Gastrocnemius medialis (tissue), 4 donors: ENCODE data around the gene OLAH. TPM values are rescaled to one million over a fixed set of nuclear protein-coding genes. Genes with fewer than 3 reads are reported as not detected.

ENCODE experiments used
- ATAC-seq, 2 donors: fragments of 150-250 bp; one replicate each; pipeline ENCODE4 v1.9.1; 2016
- DNase-seq, 2 donors: peaks; one replicate each; pipeline ENCODE4 v3.0.0-alpha.2; 2019
- H3K27ac ChIP-seq, 4 donors: fragments of 200-600 bp; sonication (generic); 1 replicate in 1 of 4; 2 replicates in 3 of 4; pipeline ENCODE4 v1.5.1; 2016 to 2018; ENCODE audit warnings: mild to moderate bottlenecking in 2 of 4, moderate library complexity in 1 of 4
- H3K27me3 ChIP-seq, 3 donors: fragments of 200-600 bp; sonication (generic) in 2 of 3; 1 replicate in 1 of 3; 2 replicates in 2 of 3; pipeline versions ENCODE4 v1.5.1 to v1.6.0; 2016 to 2019; ENCODE audit warnings: mild to moderate bottlenecking in 1 of 3, moderate library complexity in 1 of 3
- H3K36me3 ChIP-seq, 2 donors: fragments of 200-600 bp; sonication (generic) in 1 of 2; one replicate each; pipeline ENCODE4 v1.5.1; 2017 to 2018
- H3K4me1 ChIP-seq, 2 donors: fragments of 200-600 bp; sonication (generic) in 1 of 2; one replicate each; pipeline ENCODE4 v1.5.1; 2016 to 2017; ENCODE audit warnings: mild to moderate bottlenecking in 2 of 2
- H3K4me3 ChIP-seq, 4 donors: fragments of 200-600 bp; sonication (generic) in 3 of 4; 1 replicate in 1 of 4; 2 replicates in 3 of 4; pipeline ENCODE4 v1.5.1; 2016 to 2019; ENCODE audit warnings: mild to moderate bottlenecking in 2 of 4
- H3K9me3 ChIP-seq, 3 donors: fragments of 200-600 bp; sonication (generic) in 2 of 3; 1 replicate in 1 of 3; 2 replicates in 2 of 3; pipeline ENCODE4 v1.5.1; 2016 to 2019
- POLR2A ChIP-seq, 2 donors: fragments of 450-650 bp; IDR thresholded peaks; one replicate each; pipeline ENCODE4 v1.6.1; 2017; ENCODE audit warnings: antibody characterized with exemption in 2 of 2, mild to moderate bottlenecking in 2 of 2, moderate library complexity in 2 of 2
- in situ Hi-C, 4 donors: fragments of 200-750 bp; cut with MboI; loops; one replicate each; pipeline versions ENCODE4 v1.15.0 to v1.8.0; 2017; ENCODE audit warnings: low sequenced_read_pairs in 4 of 4
- intact Hi-C: fragments of 100-400 bp; cut with DNase I; formaldehyde crosslinking; loops from one replicate; pipeline ENCODE4 v1.15.1; 2023; ENCODE audit warnings: low total_unique reads
- total RNA-seq, 4 donors: library from RNA; depleted of rRNA; stranded (reverse); fragments of >200 nt; gene quantifications; one replicate each; pipeline versions ENCODE4 v1.1.0 to v1.2.3, GENCODE V29; 2016
- TF ChIP-seq, protein P1 (sequence below), 5 experiments: fragments of 450-650 bp in 3 of 5; fragments of 200-600 bp in 2 of 5; sonication (generic) in 2 of 5; IDR thresholded peaks in 4 of 5; conservative IDR thresholded peaks in 1 of 5; 1 replicate in 4 of 5; 2 replicates in 1 of 5; pipeline ENCODE4 v1.5.1; 2016 to 2019; ENCODE audit warnings: antibody characterized with exemption in 5 of 5, mild to moderate bottlenecking in 3 of 5, moderate library complexity in 3 of 5

Gene OLAH
- total RNA-seq, 4 donors from 2014 or later: 0.29 to 0.69 TPM; not detected in 2

DNA sequence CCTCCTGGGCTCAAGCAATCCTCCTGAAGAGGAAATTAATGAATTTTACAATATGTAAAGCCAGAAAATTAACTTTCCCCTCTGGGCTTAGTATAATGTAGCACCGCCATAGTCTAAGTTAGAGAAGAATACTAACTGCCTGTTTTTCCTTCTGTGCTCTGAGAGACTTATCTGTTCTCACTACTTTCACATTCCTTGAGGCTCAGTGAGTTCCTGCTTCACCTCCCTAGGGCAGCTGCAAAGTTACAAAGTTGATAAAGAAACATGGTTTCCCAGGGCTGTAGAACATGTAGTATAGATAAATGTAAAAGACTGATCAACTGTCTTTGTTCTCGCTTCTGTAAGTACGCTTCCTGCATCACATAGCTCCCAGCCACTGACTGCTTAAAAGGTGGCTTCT, 16.0 kb upstream of the OLAH start:
- no peak for TF ChIP-seq POLR2A (IDR thresholded peaks at IDR 0.05)
- in situ Hi-C loops (no loop called here), intact Hi-C loops (no loop called here)
- no peak for DNase-seq
- Histone ChIP-seq H3K9me3 (no peaks in the 10 kb centered on the region), H3K36me3 (no peaks in the 10 kb centered on the region), H3K27me3 (no peaks in the 10 kb centered on the region), H3K4me1 (no peaks in the 10 kb centered on the region), H3K4me3 (no peak overlapping the region), H3K27ac (no peak overlapping the region)
- ATAC-seq: no peak

DNA sequence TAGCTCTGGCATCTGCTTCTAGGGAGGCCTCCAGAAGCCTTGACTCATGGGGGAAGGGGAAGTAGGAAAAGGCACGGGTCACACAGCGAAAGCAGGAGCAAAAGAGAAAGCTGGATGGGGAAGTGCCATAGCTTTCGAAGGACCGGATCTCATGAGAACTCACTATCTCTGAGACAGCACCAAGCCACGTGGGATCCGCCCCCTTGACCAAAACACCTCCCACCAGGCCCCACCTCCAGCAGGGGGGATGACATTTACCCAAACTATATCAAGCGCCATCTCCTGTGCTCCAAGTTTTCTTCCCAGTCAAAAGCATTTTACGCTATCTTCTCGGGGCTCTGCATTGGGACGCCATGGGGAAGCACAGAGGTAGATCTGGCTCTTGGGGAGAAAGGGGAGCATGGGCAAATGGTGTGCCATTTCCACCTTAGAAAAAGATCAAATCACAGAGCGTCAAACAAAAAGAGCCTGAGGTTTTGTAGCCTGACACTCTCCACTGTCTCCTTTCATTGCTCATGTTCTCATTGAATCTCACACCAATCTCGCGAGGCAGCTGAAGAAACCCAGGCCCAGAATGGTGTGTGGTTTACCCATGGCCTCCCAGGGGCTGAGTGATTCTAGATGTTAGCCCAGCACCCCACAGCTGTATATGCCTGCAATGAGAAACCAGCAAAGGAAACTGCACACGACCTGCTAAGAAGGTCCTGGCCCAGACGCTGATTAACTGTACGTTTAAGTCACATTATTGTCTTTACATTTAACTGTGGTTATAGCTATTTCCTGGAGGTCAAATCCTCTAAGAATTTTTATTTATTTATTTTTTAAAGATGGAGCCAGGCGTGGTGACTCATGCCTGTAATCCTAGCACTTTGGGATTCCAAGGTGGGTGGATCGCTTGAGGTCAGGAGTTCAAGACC, 8.1 kb upstream of the OLAH start:
- intact Hi-C loops: no loop called here
- no peak for ATAC-seq
- peak; percentile 3 to 21 for DNase-seq

DNA sequence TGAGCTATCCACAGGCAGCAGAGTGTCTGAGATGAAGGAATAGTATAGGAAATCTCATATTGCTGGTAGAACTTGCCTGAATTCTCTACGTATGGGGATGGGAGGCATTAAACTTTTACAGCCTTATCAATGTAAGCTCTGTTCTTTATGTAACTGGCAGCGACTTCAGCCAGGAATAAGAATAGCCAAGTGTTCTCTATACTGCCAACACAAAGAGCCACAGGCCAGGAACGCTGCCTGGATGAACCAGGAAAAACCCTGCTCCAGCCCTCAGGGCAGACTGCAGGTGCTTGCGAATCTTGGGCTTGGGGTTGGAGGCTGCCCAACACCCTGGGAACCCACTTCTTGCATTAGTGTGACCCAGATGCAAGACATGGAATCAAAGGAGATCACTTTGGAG, 6.1 kb upstream of the OLAH start:
- TF ChIP-seq, protein P1, sequence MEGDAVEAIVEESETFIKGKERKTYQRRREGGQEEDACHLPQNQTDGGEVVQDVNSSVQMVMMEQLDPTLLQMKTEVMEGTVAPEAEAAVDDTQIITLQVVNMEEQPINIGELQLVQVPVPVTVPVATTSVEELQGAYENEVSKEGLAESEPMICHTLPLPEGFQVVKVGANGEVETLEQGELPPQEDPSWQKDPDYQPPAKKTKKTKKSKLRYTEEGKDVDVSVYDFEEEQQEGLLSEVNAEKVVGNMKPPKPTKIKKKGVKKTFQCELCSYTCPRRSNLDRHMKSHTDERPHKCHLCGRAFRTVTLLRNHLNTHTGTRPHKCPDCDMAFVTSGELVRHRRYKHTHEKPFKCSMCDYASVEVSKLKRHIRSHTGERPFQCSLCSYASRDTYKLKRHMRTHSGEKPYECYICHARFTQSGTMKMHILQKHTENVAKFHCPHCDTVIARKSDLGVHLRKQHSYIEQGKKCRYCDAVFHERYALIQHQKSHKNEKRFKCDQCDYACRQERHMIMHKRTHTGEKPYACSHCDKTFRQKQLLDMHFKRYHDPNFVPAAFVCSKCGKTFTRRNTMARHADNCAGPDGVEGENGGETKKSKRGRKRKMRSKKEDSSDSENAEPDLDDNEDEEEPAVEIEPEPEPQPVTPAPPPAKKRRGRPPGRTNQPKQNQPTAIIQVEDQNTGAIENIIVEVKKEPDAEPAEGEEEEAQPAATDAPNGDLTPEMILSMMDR (IDR thresholded peaks at IDR 0.05 in 4 of 5, conservative IDR thresholded peaks at IDR 0.05 in 1 of 5): no peak
- no peak for TF ChIP-seq POLR2A (IDR thresholded peaks at IDR 0.05)
- ATAC-seq (no peak), DNase-seq (no peak)
- intact Hi-C loops (no loop called here), in situ Hi-C loops (no loop called here)
- Histone ChIP-seq H3K27ac (no peak overlapping the region), H3K36me3 (no peaks in the 10 kb centered on the region), H3K27me3 (no peaks in the 10 kb centered on the region), H3K4me3 (no peak overlapping the region), H3K9me3 (no peaks in the 10 kb centered on the region), H3K4me1 (no peaks in the 10 kb centered on the region)

More for the DNA sequence above, 8.1 kb upstream of the OLAH start:
- Histone ChIP-seq H3K36me3 (no peaks in the 10 kb centered on the region), H3K4me3 (no peak overlapping the region), H3K27me3 (no peaks in the 10 kb centered on the region), H3K9me3 (no peaks in the 10 kb centered on the region), H3K4me1 (no peaks in the 10 kb centered on the region), H3K27ac (no peak overlapping the region)
- in situ Hi-C loops: no loop called here
- no peak for TF ChIP-seq POLR2A (IDR thresholded peaks at IDR 0.05)
- TF ChIP-seq, protein P1 (IDR thresholded peaks at IDR 0.05 in 4 of 5, conservative IDR thresholded peaks at IDR 0.05 in 1 of 5): no peak

DNA sequence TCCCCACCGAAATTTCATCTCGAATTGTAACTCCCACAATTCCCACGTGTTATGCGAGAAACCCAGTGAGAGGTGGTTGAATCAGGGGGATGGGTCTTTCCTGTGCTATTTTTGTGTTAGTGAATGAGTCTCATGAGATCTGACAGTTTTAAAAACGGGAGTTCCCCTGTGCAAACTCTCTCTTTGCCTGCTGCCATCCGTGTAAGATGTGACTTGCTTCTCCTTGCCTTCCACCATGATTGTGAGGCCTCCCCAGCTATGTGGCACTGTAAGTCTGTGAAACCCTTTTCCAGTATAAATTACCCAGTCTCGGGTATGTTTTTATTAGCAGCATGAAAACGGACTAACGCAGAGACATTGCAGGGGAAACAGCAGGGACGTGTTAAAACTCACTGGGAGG, 5.3 kb upstream of the OLAH start:
- in situ Hi-C loops (no loop called here), intact Hi-C loops (no loop called here)
- no peak for DNase-seq
- no peak for ATAC-seq
- H3K4me3 ChIP-seq: no peak overlapping the region
- no peaks in the 10 kb centered on the region for H3K9me3 ChIP-seq
- H3K4me1 ChIP-seq: no peaks in the 10 kb centered on the region
- H3K36me3 ChIP-seq: no peaks in the 10 kb centered on the region
- H3K27ac ChIP-seq: no peak overlapping the region
- TF ChIP-seq POLR2A (IDR thresholded peaks at IDR 0.05): no peak
- TF ChIP-seq, protein P1 (IDR thresholded peaks at IDR 0.05 in 4 of 5, conservative IDR thresholded peaks at IDR 0.05 in 1 of 5): no peak
- no peaks in the 10 kb centered on the region for H3K27me3 ChIP-seq

DNA sequence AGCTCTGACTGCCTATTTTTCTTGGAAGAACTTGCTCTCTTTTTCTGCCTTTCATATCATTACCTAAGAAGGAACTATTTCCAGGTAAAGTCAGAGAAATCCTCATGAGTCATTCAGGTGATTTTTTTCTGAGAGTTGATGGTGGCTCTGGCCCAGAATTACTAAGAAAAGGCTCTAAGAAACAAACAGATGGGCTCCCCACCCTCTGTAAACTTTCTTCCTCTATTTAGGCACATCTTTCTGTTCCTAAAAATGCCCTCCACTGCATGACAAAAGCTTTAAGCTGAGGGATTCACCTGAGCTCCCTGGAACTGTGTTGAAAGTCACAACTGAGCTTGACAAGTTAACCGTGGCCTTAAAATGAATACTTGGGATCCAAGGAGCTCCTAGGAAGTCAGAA, 1.6 kb downstream of the OLAH start:
- H3K36me3 ChIP-seq: no peaks in the 10 kb centered on the region
- intact Hi-C loops (no loop called here), in situ Hi-C loops (no loop called here)
- TF ChIP-seq, protein P1 (IDR thresholded peaks at IDR 0.05 in 4 of 5, conservative IDR thresholded peaks at IDR 0.05 in 1 of 5): no peak
- TF ChIP-seq POLR2A (IDR thresholded peaks at IDR 0.05): no peak
- no peaks in the 10 kb centered on the region for H3K9me3 ChIP-seq
- H3K4me1 ChIP-seq: no peaks in the 10 kb centered on the region
- ATAC-seq (no peak), DNase-seq (no peak)
- no peak overlapping the region for H3K27ac ChIP-seq
- H3K4me3 ChIP-seq: no peak overlapping the region
- no peaks in the 10 kb centered on the region for H3K27me3 ChIP-seq
